T-helper 2 cell treated with Interferon-gamma antibody and Interleukin-4, amounts not matched to agents 5 μg/mL and 100 μg/mL, for 36 hours (primary cell): Measurements from ENCODE around the gene ATF7IP.
"Not testable (repeated sequence)": the region's sequence is repeated elsewhere in the genome, so short reads cannot be mapped to it uniquely, and the experiment has no call there.

Experiments used
- DNase-seq: peaks from one replicate; pipeline ENCODE4 v3.0.0; 2021; ENCODE audit warnings: low spot score
- H3K27ac Mint-ChIP-seq: one replicate; pipeline ENCODE4 v1.8.0; 2021; ENCODE audit warnings: mild to moderate bottlenecking, mixed read lengths
- H3K27me3 Mint-ChIP-seq: one replicate; pipeline ENCODE4 v1.8.0; 2021; ENCODE audit warnings: low read depth, mixed read lengths
- H3K36me3 Mint-ChIP-seq: one replicate; pipeline ENCODE4 v1.8.0; 2021; ENCODE audit warnings: low read depth, mixed read lengths
- H3K4me1 Mint-ChIP-seq: one replicate; pipeline ENCODE4 v1.8.0; 2021; ENCODE audit warnings: low read depth, mixed read lengths
- H3K4me3 Mint-ChIP-seq: one replicate; pipeline ENCODE4 v1.8.0; 2022; ENCODE audit warnings: mild to moderate bottlenecking, moderate library complexity, mixed read lengths
- H3K9me3 Mint-ChIP-seq: one replicate; pipeline ENCODE4 v1.8.0; 2021; ENCODE audit warnings: mixed read lengths

ATF7IP gene

DNA sequence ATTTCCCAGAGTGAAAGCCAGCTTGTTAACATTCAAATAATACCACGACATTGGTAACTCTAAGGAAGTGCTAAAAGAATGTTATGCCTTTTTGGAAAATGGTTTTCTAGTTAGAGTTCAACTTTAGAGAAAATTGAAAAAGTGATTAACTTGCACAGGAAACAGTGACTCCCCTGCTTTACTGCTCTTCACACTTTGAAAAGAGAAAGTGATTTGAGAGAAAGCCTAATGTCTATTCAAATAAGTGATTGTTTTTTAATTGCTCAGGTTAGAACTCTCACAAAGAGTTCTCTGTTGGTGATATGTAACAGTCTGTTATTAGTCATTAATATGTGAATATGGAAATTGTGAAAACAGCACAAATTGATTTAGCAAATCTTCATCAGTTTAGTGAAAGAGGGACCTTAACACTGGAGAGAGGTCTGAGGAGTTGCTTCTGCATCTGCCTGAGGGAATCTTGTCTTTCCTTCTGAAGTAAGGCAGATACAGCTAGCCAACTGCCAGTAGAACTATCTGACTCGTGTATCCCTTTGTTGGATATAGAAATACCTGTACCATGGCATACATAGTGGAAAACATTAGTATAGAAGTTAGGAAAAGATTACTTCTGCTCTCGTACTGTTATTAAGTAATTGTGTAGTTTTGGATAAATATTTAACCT lies 25.5 kb downstream of the ATF7IP start:
- Mint-ChIP-seq H3K4me1 (peaks cover 67% of the 10 kb centered on the region), H3K27ac (peak overlapping the region; percentile 81), H3K36me3 (peaks cover 53% of the 10 kb centered on the region), H3K4me3 (peak overlapping the region; percentile 79), H3K27me3 (no peaks in the 10 kb centered on the region), H3K9me3 (no peaks in the 10 kb centered on the region)
- no peak for DNase-seq

DNA sequence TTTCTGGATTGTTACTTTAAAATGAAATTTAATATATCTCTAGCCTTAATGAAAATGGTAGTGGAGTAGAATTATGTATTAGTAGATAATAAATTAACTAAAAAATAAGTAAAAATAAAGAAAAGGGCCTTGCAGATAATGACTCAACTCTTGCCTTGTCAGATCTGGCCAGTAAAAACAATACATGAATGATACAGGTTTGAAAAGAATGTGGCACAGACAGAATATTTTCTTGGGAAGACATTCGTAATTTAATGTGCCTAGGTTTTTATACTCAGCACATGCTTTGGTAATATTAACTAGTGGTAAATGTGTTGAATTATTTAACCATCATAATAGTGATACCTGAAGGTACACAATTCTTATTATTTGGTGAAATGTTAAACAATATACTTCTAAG lies 28.3 kb downstream of the ATF7IP start:
- peaks cover 57% of the 10 kb centered on the region for H3K36me3 Mint-ChIP-seq
- H3K4me3 Mint-ChIP-seq, result peak overlapping the region; percentile 83
- H3K4me1 Mint-ChIP-seq, result peaks cover 71% of the 10 kb centered on the region
- H3K27ac Mint-ChIP-seq, result peak overlapping the region; percentile 91
- DNase-seq, result no peak
- H3K9me3 Mint-ChIP-seq, result peaks cover 4% of the 10 kb centered on the region
- H3K27me3 Mint-ChIP-seq, result no peaks in the 10 kb centered on the region

DNA sequence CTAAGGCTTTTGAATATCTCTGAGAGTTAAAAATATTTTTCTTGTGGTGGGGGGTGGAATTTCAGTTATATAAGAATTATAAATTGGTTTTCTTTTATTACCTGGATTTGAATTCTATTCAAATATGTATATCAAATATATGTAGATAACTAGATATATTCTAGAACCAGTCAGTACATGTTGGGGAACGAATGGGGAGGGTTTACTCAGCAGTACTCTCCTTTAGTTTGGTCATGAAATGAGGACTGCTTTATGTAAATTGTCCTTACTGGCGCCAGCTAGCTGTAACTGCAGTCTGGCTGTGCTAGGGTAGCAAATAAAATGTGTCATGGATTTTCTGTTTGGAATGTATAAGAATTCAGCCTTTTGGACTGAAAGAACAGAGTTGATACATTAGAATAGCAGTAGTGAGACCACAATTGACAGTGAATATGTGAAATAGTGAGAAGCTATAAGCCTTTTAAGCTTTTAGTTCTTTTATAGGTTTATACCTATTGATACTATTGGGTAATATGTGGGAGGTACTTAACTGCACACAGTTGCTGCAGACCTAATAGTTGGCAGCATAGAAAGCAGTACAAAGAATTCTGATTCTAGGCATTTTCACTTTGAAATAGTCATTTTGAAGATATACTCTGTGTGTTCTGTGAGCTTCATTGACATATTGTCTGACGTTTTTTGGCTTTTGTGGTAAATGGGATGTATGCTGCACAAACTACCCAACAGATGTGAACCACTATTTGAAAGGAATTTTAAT lies 29.0 kb downstream of the ATF7IP start:
- Mint-ChIP-seq H3K4me3 (peak overlapping the region; percentile 83), H3K4me1 (peaks cover 68% of the 10 kb centered on the region), H3K27me3 (no peaks in the 10 kb centered on the region), H3K36me3 (peaks cover 51% of the 10 kb centered on the region), H3K27ac (peak overlapping the region; percentile 91), H3K9me3 (peaks cover 4% of the 10 kb centered on the region)
- peak; percentile 44 for DNase-seq

DNA sequence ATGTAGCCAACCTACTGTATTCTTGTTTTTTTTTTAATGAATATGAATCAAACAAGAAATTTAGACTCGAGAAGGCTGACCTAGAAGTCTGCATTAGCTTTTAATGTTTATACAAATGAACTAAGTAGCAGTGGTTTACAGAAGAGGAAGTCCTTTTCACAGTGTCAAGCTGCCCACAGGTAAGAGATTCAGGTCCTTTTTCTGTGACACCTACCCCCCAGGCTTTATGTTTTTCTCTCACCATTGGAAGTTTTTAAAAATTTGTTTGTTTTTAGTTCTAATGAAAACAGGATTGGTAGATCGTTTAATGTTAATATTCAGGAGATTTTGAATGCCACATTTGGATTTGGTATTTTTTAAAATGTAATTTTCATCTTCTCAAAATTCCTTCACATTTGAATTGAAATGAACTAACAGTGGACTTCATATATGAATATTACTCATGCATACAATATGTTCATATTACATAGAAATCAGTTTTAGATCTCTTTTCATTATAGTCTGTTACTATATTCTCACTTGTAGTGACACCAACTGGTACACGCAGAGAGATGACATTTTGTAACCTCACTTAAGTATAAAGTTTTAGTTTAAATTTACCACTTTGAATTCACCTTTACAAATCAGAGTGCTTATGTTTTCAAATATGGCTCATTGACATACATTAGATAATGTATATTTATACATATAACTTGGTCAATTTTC lies 29.7 kb downstream of the ATF7IP start:
- DNase-seq, result no peak
- Mint-ChIP-seq H3K36me3 (peaks cover 53% of the 10 kb centered on the region), H3K27me3 (no peaks in the 10 kb centered on the region), H3K27ac (peak overlapping the region; percentile 91), H3K4me1 (peaks cover 70% of the 10 kb centered on the region), H3K4me3 (peak overlapping the region; percentile 83), H3K9me3 (peaks cover 4% of the 10 kb centered on the region)

DNA sequence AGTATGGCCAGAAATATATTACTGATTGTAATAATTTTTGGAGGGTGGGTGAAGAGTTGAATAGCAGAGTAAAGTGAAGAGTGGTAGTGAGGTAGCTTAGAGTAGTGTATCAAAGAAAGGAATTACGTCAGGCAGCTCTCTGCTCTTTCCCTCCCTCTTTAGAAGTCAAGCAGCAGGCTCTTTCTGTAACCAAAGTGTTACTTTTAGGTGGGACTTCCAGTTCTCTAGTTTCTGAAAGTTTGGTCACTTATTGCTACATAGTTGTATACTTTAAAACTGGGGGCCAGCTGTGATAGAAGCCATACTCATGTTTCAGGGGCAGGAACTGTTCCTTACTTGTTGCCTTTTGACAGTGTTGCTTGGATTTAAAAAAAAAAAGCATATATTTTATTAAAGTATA lies 30.6 kb downstream of the ATF7IP start:
- H3K27me3 Mint-ChIP-seq, result no peaks in the 10 kb centered on the region
- no peak for DNase-seq
- peak overlapping the region; percentile 71 for H3K4me3 Mint-ChIP-seq
- H3K36me3 Mint-ChIP-seq, result peaks cover 53% of the 10 kb centered on the region
- peaks cover 74% of the 10 kb centered on the region for H3K4me1 Mint-ChIP-seq
- peaks cover 4% of the 10 kb centered on the region for H3K9me3 Mint-ChIP-seq
- peak overlapping the region; percentile 87 for H3K27ac Mint-ChIP-seq

GRCh38 chr12:14399871-14400270 lies 34.4 kb downstream of the ATF7IP start:
- Mint-ChIP-seq H3K4me1 (peaks cover 73% of the 10 kb centered on the region), H3K4me3 (peak overlapping the region; percentile 78), H3K27me3 (no peaks in the 10 kb centered on the region), H3K36me3 (peaks cover 43% of the 10 kb centered on the region), H3K9me3 (peaks cover 4% of the 10 kb centered on the region), H3K27ac (peak overlapping the region; percentile 82)
- DNase-seq, result no peak

- Mint-ChIP-seq H3K4me3 (peak overlapping the region; percentile 78), H3K27ac (peak overlapping the region; percentile 82), H3K27me3 (no peaks in the 10 kb centered on the region), H3K4me1 (peaks cover 73% of the 10 kb centered on the region), H3K36me3 (peaks cover 47% of the 10 kb centered on the region), H3K9me3 (peaks cover 4% of the 10 kb centered on the region)
- no peak for DNase-seq
Observed at GRCh38 chr12:14400599-14400998, 35.1 kb downstream of the ATF7IP start.

DNA sequence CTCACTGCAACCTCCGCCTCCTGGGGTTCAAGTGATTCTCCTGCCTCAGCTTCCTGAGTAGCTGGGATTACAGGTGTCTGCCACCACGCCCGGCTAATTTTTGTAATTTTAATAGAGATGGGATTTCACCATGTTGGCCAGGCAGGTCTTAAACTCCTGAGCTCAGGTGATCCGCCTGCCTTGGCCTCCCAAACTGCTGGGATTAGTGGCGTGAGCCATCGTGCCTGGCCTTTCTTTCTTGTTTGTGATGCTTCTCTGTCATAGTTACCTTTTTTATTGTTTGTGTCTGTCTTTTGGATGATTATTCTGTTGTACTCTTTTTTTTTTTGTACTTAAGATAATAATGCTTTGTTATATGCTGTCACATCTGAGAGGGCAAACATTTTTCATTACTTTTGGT lies 35.8 kb downstream of the ATF7IP start:
- H3K9me3 Mint-ChIP-seq, H3K27me3 Mint-ChIP-seq, DNase-seq: not testable (repeated sequence)
- H3K4me1 Mint-ChIP-seq, result peaks cover 72% of the 10 kb centered on the region
- H3K4me3 Mint-ChIP-seq, result peak overlapping the region; percentile 78
- H3K36me3 Mint-ChIP-seq, result peaks cover 51% of the 10 kb centered on the region
- peak overlapping the region; percentile 82 for H3K27ac Mint-ChIP-seq

DNA sequence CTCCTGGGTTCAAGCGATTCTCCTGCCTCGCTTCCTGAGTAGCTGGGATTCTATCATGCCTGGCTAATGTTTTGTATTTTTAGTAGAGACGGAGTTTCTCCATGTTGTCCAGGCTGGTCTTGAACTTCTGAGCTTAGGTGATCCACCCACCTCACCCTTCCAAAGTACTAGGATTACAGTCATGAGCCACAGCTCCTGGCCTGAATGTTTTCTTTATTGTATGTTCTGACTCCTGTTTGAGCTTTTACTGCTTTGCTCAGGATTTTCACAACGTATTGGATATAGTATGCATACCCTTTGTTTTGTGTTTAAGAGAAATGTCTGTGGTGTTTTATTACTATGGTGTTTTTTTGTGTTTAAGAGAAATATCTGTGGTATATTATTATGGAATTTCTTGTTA lies 37.2 kb downstream of the ATF7IP start:
- Mint-ChIP-seq H3K9me3 (no peaks in the 10 kb centered on the region), H3K36me3 (peaks cover 40% of the 10 kb centered on the region), H3K27ac (peak overlapping the region; percentile 63), H3K4me3 (peak overlapping the region; percentile 45), H3K4me1 (peaks cover 62% of the 10 kb centered on the region), H3K27me3 (no peaks in the 10 kb centered on the region)
- no peak for DNase-seq

- Mint-ChIP-seq H3K4me3 (peak overlapping the region; percentile 58), H3K27me3 (no peaks in the 10 kb centered on the region), H3K9me3 (no peaks in the 10 kb centered on the region), H3K36me3 (peaks cover 43% of the 10 kb centered on the region), H3K27ac (peak overlapping the region; percentile 85), H3K4me1 (peaks cover 62% of the 10 kb centered on the region)
- no peak for DNase-seq
Observed at GRCh38 chr12:14403293-14403692, 37.8 kb downstream of the ATF7IP start.

- H3K4me3 Mint-ChIP-seq, result peak overlapping the region; percentile 58
- H3K36me3 Mint-ChIP-seq, result peaks cover 44% of the 10 kb centered on the region
- no peak for DNase-seq
- H3K27me3 Mint-ChIP-seq, result no peaks in the 10 kb centered on the region
- H3K27ac Mint-ChIP-seq, result peak overlapping the region; percentile 85
- no peaks in the 10 kb centered on the region for H3K9me3 Mint-ChIP-seq
- H3K4me1 Mint-ChIP-seq, result peaks cover 62% of the 10 kb centered on the region
Observed at GRCh38 chr12:14403711-14404196, 38.3 kb downstream of the ATF7IP start.

GRCh38 chr12:14405407-14405806 lies 39.9 kb downstream of the ATF7IP start:
- H3K9me3 Mint-ChIP-seq, H3K27ac Mint-ChIP-seq, H3K27me3 Mint-ChIP-seq, DNase-seq, H3K4me3 Mint-ChIP-seq: not testable (repeated sequence)
- Mint-ChIP-seq H3K4me1 (peaks cover 63% of the 10 kb centered on the region), H3K36me3 (peaks cover 48% of the 10 kb centered on the region)

DNA sequence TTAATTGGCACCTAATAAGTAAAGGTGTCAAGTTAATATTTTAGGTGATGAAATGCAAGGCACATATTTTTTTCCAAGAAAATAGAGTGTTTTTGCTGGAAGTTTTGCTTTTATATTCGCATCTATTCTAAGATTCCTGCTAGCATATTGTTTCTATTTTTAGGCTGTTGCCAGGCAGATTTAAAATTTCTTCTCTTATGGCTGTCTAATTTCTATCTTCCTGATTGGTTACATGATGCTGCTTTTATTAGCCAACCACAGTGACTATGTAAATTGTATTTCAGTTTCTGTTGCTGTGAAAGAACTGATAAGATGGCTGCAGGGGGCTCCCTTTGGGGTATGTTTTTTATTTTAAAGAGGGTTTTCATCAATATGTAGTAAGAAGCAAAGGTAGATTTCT lies 42.7 kb downstream of the ATF7IP start:
- no peak for DNase-seq
- H3K4me1 Mint-ChIP-seq, result peaks cover 59% of the 10 kb centered on the region
- H3K9me3 Mint-ChIP-seq, result peaks cover 5% of the 10 kb centered on the region
- H3K27me3 Mint-ChIP-seq, result no peaks in the 10 kb centered on the region
- peak overlapping the region; percentile 0 for H3K4me3 Mint-ChIP-seq
- H3K36me3 Mint-ChIP-seq, result peaks cover 50% of the 10 kb centered on the region
- H3K27ac Mint-ChIP-seq, result peak overlapping the region; percentile 39

DNA sequence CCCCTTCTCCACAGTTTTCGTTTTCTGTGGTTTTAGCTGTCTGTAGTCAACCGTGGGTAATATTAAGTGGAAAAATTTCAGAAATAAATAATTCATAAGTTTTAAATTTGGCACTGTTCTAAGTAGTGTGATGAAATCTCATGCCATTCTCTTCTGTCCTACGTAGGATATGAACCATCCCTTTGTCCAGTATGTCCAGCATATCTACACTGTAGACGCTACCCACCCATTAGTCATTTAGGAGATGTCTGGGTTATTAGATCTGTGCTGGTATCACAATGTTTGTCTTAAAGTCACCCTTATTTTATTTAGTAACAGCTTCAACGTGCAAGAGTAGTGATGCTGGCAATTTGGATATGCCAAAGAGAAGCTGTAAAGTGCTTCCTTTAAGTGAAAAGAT lies 44.7 kb downstream of the ATF7IP start:
- peaks cover 55% of the 10 kb centered on the region for H3K4me1 Mint-ChIP-seq
- no peak for DNase-seq
- peaks cover 55% of the 10 kb centered on the region for H3K36me3 Mint-ChIP-seq
- no peak overlapping the region for H3K27ac Mint-ChIP-seq
- H3K27me3 Mint-ChIP-seq, result no peaks in the 10 kb centered on the region
- H3K9me3 Mint-ChIP-seq, result peaks cover 5% of the 10 kb centered on the region
- no peak overlapping the region for H3K4me3 Mint-ChIP-seq
